CD8-positive, alpha-beta memory T cell (primary cell): Measurements from ENCODE around the gene TANC1. TPM values are rescaled to one million over a fixed set of nuclear protein-coding genes. Genes with fewer than 3 reads are reported as not detected.
A peak's percentile ranks its signal among the peaks of the same experiment; 100 is the strongest.
"Not testable (repeated sequence)": the region's sequence is repeated elsewhere in the genome, so short reads cannot be mapped to it uniquely, and the experiment has no call there.

Source experiments
- CTCF ChIA-PET: fragments of 350-600 bp; sonication (Branson Sonifier 250); formaldehyde crosslinking; loops from one replicate; lab custom pipeline; 2021; ENCODE audit warnings: antibody characterized with exemption; lab: Charles Lee
- POLR2A ChIA-PET: fragments of 350-600 bp; sonication (Branson Sonifier 250); formaldehyde crosslinking; loops from one replicate; lab custom pipeline; 2021; ENCODE audit warnings: antibody characterized with exemption; lab: Charles Lee
- DNase-seq, 5 donors: peaks; one replicate each; pipeline versions ENCODE4 v3.0.0 to v3.0.0-alpha.2; 2020 to 2022; ENCODE audit warnings: mixed read lengths in 1 of 5
- H3K27ac ChIP-seq: one replicate; pipeline ENCODE4 v1.7.0; 2013; ENCODE audit warnings: low read depth, mild to moderate bottlenecking, low read length, moderate library complexity
- H3K27me3 ChIP-seq: 2 replicates; pipeline ENCODE4 v1.7.0; 2013; ENCODE audit warnings: low read length, mild to moderate bottlenecking; ENCODE audit not compliant: insufficient read depth, poor library complexity, severe bottlenecking
- H3K36me3 ChIP-seq: 2 replicates; pipeline ENCODE4 v1.7.0; 2013; ENCODE audit warnings: mild to moderate bottlenecking, low read length, moderate library complexity; ENCODE audit not compliant: insufficient read depth
- H3K4me1 ChIP-seq: 2 replicates; pipeline ENCODE4 v1.7.0; 2013; ENCODE audit warnings: mild to moderate bottlenecking, low read length, moderate library complexity; ENCODE audit not compliant: insufficient read depth
- H3K4me3 ChIP-seq: 2 replicates; pipeline ENCODE4 v1.7.0; 2013; ENCODE audit warnings: mild to moderate bottlenecking, low read length
- H3K9me3 ChIP-seq: 2 replicates; pipeline ENCODE4 v1.7.0; 2013; ENCODE audit warnings: mild to moderate bottlenecking, low read length
- H3K27ac Mint-ChIP-seq, 8 donors: one replicate each; pipeline ENCODE4 v1.8.0; 2020 to 2021; ENCODE audit warnings: mixed read lengths in 8 of 8, mild to moderate bottlenecking in 6 of 8, inconsistent platforms in 3 of 8, moderate library complexity in 3 of 8
- H3K27me3 Mint-ChIP-seq, 2 donors: one replicate each; pipeline ENCODE4 v1.8.0; 2020 to 2021; ENCODE audit warnings: mixed read lengths in 2 of 2, mild to moderate bottlenecking in 1 of 2, moderate library complexity in 1 of 2
- H3K36me3 Mint-ChIP-seq, 3 donors: one replicate each; pipeline ENCODE4 v1.8.0; 2020 to 2021; ENCODE audit warnings: mixed read lengths in 3 of 3, inconsistent platforms in 1 of 3, mild to moderate bottlenecking in 1 of 3
- H3K4me1 Mint-ChIP-seq, 3 donors: one replicate each; pipeline ENCODE4 v1.8.0; 2020 to 2021; ENCODE audit warnings: mixed read lengths in 3 of 3, inconsistent platforms in 1 of 3, mild to moderate bottlenecking in 1 of 3
- H3K4me3 Mint-ChIP-seq, 7 donors: one replicate each; pipeline ENCODE4 v1.8.0; 2020 to 2021; ENCODE audit warnings: mixed read lengths in 7 of 7, mild to moderate bottlenecking in 6 of 7, moderate library complexity in 4 of 7, inconsistent platforms in 2 of 7
- H3K9me3 Mint-ChIP-seq, 5 donors: one replicate each; pipeline ENCODE4 v1.8.0; 2020 to 2022; ENCODE audit warnings: mixed read lengths in 5 of 5, mild to moderate bottlenecking in 3 of 5, moderate library complexity in 2 of 5, inconsistent platforms in 1 of 5
- polyA plus RNA-seq: library from polyadenylated mRNA; unstranded; fragments of 300-500 nt; fragmentation: Illumina TruSeq; gene quantifications from one replicate; pipeline ENCODE4 v1.2.3, GENCODE V29; 2021
- total RNA-seq, 2 experiments: library from RNA; stranded (reverse); gene quantifications; one replicate each; pipeline ENCODE4 v1.2.3, GENCODE V29; 2021

Gene TANC1
- total and polyA plus RNA-seq, 3 experiments from 2014 or later: 0.11 to 0.64 (median 0.13) TPM

GRCh38 chr2:159091976-159092375 lies 123.5 kb downstream of the TANC1 start:
- Mint-ChIP-seq H3K36me3 (peaks cover 0 to 9% (median 0%) of the 10 kb centered on the region in 3 donors), H3K9me3 (peaks cover 9 to 16% (median 13%) of the 10 kb centered on the region in 5 donors), H3K27ac (peak overlapping the region in 7 of 8 donors; percentile 4 to 96 (median 72)), H3K4me3 (peak overlapping the region in 6 of 7 donors; percentile 2 to 61 (median 14)), H3K27me3 (peaks cover 0 to 4% of the 10 kb centered on the region in 2 donors), H3K4me1 (peaks cover 23 to 40% (median 31%) of the 10 kb centered on the region in 3 donors)
- no peak overlapping the region for H3K4me3 ChIP-seq
- peaks cover 34% of the 10 kb centered on the region for H3K4me1 ChIP-seq
- H3K9me3 ChIP-seq: no peaks in the 10 kb centered on the region
- ChIA-PET POLR2A (no interaction called here), CTCF (no interaction called here)
- H3K36me3 ChIP-seq: no peaks in the 10 kb centered on the region
- DNase-seq: peak in 3 of 5 donors; percentile 8 to 47 (median 41)
- H3K27ac ChIP-seq: no peak overlapping the region
- H3K27me3 ChIP-seq: no peaks in the 10 kb centered on the region

- H3K4me3 ChIP-seq: no peak overlapping the region
- no peaks in the 10 kb centered on the region for H3K36me3 ChIP-seq
- ChIA-PET POLR2A (no interaction called here), CTCF (interaction anchor here (1.2 kb wide), 1 partner anchor 25 kb away, joined by 5 read pairs; no protein-coding TSS in a partner anchor)
- H3K4me1 ChIP-seq: peaks cover 34% of the 10 kb centered on the region
- peaks cover 0 to 4% of the 10 kb centered on the region in 2 donors for H3K27me3 Mint-ChIP-seq
- peak overlapping the region in 3 of 7 donors; percentile 2 to 71 (median 9) for H3K4me3 Mint-ChIP-seq
- no peaks in the 10 kb centered on the region for H3K27me3 ChIP-seq
- no peak for DNase-seq
- peak overlapping the region in 6 of 8 donors; percentile 1 to 90 (median 62) for H3K27ac Mint-ChIP-seq
- peaks cover 9 to 17% (median 14%) of the 10 kb centered on the region in 5 donors for H3K9me3 Mint-ChIP-seq
- H3K4me1 Mint-ChIP-seq: peaks cover 23 to 35% (median 28%) of the 10 kb centered on the region in 3 donors
- H3K9me3 ChIP-seq: no peaks in the 10 kb centered on the region
- H3K27ac ChIP-seq: no peak overlapping the region
- peaks cover 0 to 9% (median 0%) of the 10 kb centered on the region in 3 donors for H3K36me3 Mint-ChIP-seq
These were observed 125.1 kb downstream of the TANC1 start for GRCh38 chr2:159093497-159093896.

- Mint-ChIP-seq H3K36me3 (peaks cover 0 to 9% (median 0%) of the 10 kb centered on the region in 3 donors), H3K4me3 (peak overlapping the region in 3 of 7 donors; percentile 22 to 71 (median 22)), H3K27me3 (peaks cover 0 to 4% of the 10 kb centered on the region in 2 donors), H3K4me1 (peaks cover 23 to 35% (median 28%) of the 10 kb centered on the region in 3 donors), H3K27ac (peak overlapping the region in 7 of 8 donors; percentile 1 to 91 (median 72)), H3K9me3 (peaks cover 9 to 17% (median 14%) of the 10 kb centered on the region in 5 donors)
- CTCF ChIA-PET: no interaction called here
- Histone ChIP-seq H3K4me1 (peaks cover 34% of the 10 kb centered on the region), H3K27me3 (no peaks in the 10 kb centered on the region), H3K9me3 (no peaks in the 10 kb centered on the region), H3K4me3 (no peak overlapping the region), H3K36me3 (no peaks in the 10 kb centered on the region), H3K27ac (no peak overlapping the region)
- POLR2A ChIA-PET: no interaction called here
- DNase-seq: no peak
These were observed 125.8 kb downstream of the TANC1 start for GRCh38 chr2:159094173-159094737.

GRCh38 chr2:159095813-159096212 lies 127.4 kb downstream of the TANC1 start:
- no peaks in the 10 kb centered on the region for H3K9me3 ChIP-seq
- H3K27me3 ChIP-seq: no peaks in the 10 kb centered on the region
- Mint-ChIP-seq H3K4me1 (peaks cover 23 to 32% (median 24%) of the 10 kb centered on the region in 3 donors), H3K27ac (peak overlapping the region in 1 of 8 donors; percentile 52), H3K36me3 (peaks cover 0 to 9% (median 0%) of the 10 kb centered on the region in 3 donors), H3K4me3 (no peak overlapping the region), H3K9me3 (peaks cover 9 to 17% (median 14%) of the 10 kb centered on the region in 5 donors), H3K27me3 (peaks cover 0 to 12% of the 10 kb centered on the region in 2 donors)
- CTCF ChIA-PET: interaction anchor here (0.7 to 1.1 kb wide), 2 partner anchors 21 to 80 kb away, joined by 3 read pairs; no protein-coding TSS in a partner anchor
- H3K27ac ChIP-seq: no peak overlapping the region
- H3K4me3 ChIP-seq: no peak overlapping the region
- peaks cover 29% of the 10 kb centered on the region for H3K4me1 ChIP-seq
- no peak for DNase-seq
- POLR2A ChIA-PET: no interaction called here
- no peaks in the 10 kb centered on the region for H3K36me3 ChIP-seq

- H3K27me3 ChIP-seq, H3K4me3 Mint-ChIP-seq, DNase-seq, H3K36me3 ChIP-seq, H3K9me3 ChIP-seq, H3K4me3 ChIP-seq, POLR2A ChIA-PET, H3K36me3 Mint-ChIP-seq, H3K27ac ChIP-seq, H3K27ac Mint-ChIP-seq: not testable (repeated sequence)
- Mint-ChIP-seq H3K9me3 (peaks cover 9 to 17% (median 14%) of the 10 kb centered on the region in 5 donors), H3K4me1 (peaks cover 21 to 27% (median 22%) of the 10 kb centered on the region in 3 donors), H3K27me3 (peaks cover 0 to 12% of the 10 kb centered on the region in 2 donors)
- CTCF ChIA-PET: interaction anchor here (0.7 kb wide), 1 partner anchor 80 kb away, joined by 3 read pairs; no protein-coding TSS in a partner anchor
- H3K4me1 ChIP-seq: peaks cover 24% of the 10 kb centered on the region
These were observed 127.9 kb downstream of the TANC1 start for GRCh38 chr2:159096302-159096855.

GRCh38 chr2:159096901-159097300 lies 128.5 kb downstream of the TANC1 start:
- H3K4me1 Mint-ChIP-seq: peaks cover 16 to 22% (median 17%) of the 10 kb centered on the region in 3 donors
- Histone ChIP-seq H3K27me3 (no peaks in the 10 kb centered on the region), H3K4me3 (no peak overlapping the region), H3K4me1 (peaks cover 19% of the 10 kb centered on the region), H3K27ac (no peak overlapping the region), H3K9me3 (no peaks in the 10 kb centered on the region), H3K36me3 (no peaks in the 10 kb centered on the region)
- peak overlapping the region in 1 of 8 donors; percentile 1 for H3K27ac Mint-ChIP-seq
- H3K9me3 Mint-ChIP-seq: peaks cover 9 to 17% (median 14%) of the 10 kb centered on the region in 5 donors
- DNase-seq: no peak
- CTCF ChIA-PET: no interaction called here
- H3K27me3 Mint-ChIP-seq: peaks cover 0 to 12% of the 10 kb centered on the region in 2 donors
- H3K4me3 Mint-ChIP-seq: no peak overlapping the region
- H3K36me3 Mint-ChIP-seq: peaks cover 0 to 9% (median 0%) of the 10 kb centered on the region in 3 donors
- POLR2A ChIA-PET: no interaction called here

GRCh38 chr2:159098361-159098760 lies 129.9 kb downstream of the TANC1 start:
- H3K9me3 Mint-ChIP-seq: peaks cover 9 to 17% (median 14%) of the 10 kb centered on the region in 5 donors
- no peaks in the 10 kb centered on the region for H3K36me3 ChIP-seq
- H3K36me3 Mint-ChIP-seq: peaks cover 0 to 9% (median 0%) of the 10 kb centered on the region in 3 donors
- no peak overlapping the region for H3K4me3 ChIP-seq
- POLR2A ChIA-PET: no interaction called here
- no peak overlapping the region for H3K4me3 Mint-ChIP-seq
- no peak overlapping the region for H3K27ac ChIP-seq
- no peaks in the 10 kb centered on the region for H3K27me3 ChIP-seq
- DNase-seq: no peak
- H3K4me1 Mint-ChIP-seq: peaks cover 3 to 10% (median 9%) of the 10 kb centered on the region in 3 donors
- H3K27ac Mint-ChIP-seq: no peak overlapping the region
- peaks cover 4% of the 10 kb centered on the region for H3K4me1 ChIP-seq
- CTCF ChIA-PET: no interaction called here
- peaks cover 0 to 12% of the 10 kb centered on the region in 2 donors for H3K27me3 Mint-ChIP-seq
- no peaks in the 10 kb centered on the region for H3K9me3 ChIP-seq

GRCh38 chr2:159098921-159099411 lies 130.5 kb downstream of the TANC1 start:
- Histone ChIP-seq H3K9me3 (no peaks in the 10 kb centered on the region), H3K4me1 (no peaks in the 10 kb centered on the region), H3K36me3 (no peaks in the 10 kb centered on the region), H3K27me3 (no peaks in the 10 kb centered on the region), H3K4me3 (no peak overlapping the region), H3K27ac (no peak overlapping the region)
- Mint-ChIP-seq H3K36me3 (peaks cover 0 to 9% (median 0%) of the 10 kb centered on the region in 3 donors), H3K27me3 (peaks cover 0 to 12% of the 10 kb centered on the region in 2 donors), H3K9me3 (peaks cover 9 to 17% (median 14%) of the 10 kb centered on the region in 5 donors), H3K4me1 (peaks cover 0 to 5% (median 4%) of the 10 kb centered on the region in 3 donors), H3K27ac (no peak overlapping the region), H3K4me3 (no peak overlapping the region)
- no peak for DNase-seq
- ChIA-PET CTCF (no interaction called here), POLR2A (no interaction called here)
